IMR-90 (cell line): ENCODE results near the gene PLEKHA4. TPM values are rescaled to one million over a fixed set of nuclear protein-coding genes. Genes with fewer than 3 reads are reported as not detected.

Source experiments
- ATAC-seq: fragments of 200-7000 bp; cut with Tn5 transposase; 2 replicates; pipeline ENCODE4 v1.9.1; 2020; ENCODE audit warnings: low read depth, mild to moderate bottlenecking, moderate library complexity
- BruUV-seq: library from RNA; stranded (reverse); fragments of 400-500 nt; replicated peaks from 2 replicates; lab custom pipeline; 2021; lab: Mats Ljungman, UMichigan
- CTCF ChIA-PET: fragments of 300-600 bp; formaldehyde crosslinking; extraction: SDS; loops from one replicate; lab custom pipeline; 2021; ENCODE audit warnings: antibody characterized with exemption; lab: Yijun Ruan, JAX
- POLR2A ChIA-PET: fragments of 300-600 bp; sonication (Branson Sonifier 250); formaldehyde crosslinking; loops from one replicate; lab custom pipeline; 2022; ENCODE audit warnings: antibody characterized with exemption; ENCODE audit not compliant: unreplicated experiment; lab: Charles Lee
- DNase-seq: peaks from one replicate; pipeline ENCODE4 v3.0.0; 2013
- H2AFZ ChIP-seq: replicated peaks from 2 replicates; pipeline ENCODE3; 2013; ENCODE audit warnings: low read length, mild to moderate bottlenecking; ENCODE audit not compliant: poor library complexity
- H2AK5ac ChIP-seq: 2 replicates; pipeline ENCODE4 v1.6.1; 2013; ENCODE audit warnings: low read depth, low read length, inconsistent platforms
- H2AK9ac ChIP-seq: replicated peaks from 2 replicates; pipeline ENCODE3; 2013; ENCODE audit warnings: mild to moderate bottlenecking, low read depth, low read length, moderate library complexity; ENCODE audit not compliant: poor library complexity
- H2BK120ac ChIP-seq: 2 replicates; pipeline ENCODE4 v1.6.1; 2013; ENCODE audit warnings: low read depth, low read length, inconsistent platforms
- H2BK15ac ChIP-seq: 3 replicates; pipeline ENCODE4 v1.6.1; 2013; ENCODE audit warnings: low read depth, low read length, inconsistent platforms
- H2BK20ac ChIP-seq: 2 replicates; pipeline ENCODE4 v1.6.1; 2013; ENCODE audit warnings: low read depth, mild to moderate bottlenecking, inconsistent platforms, low read length, moderate library complexity
- H2BK5ac ChIP-seq: 2 replicates; pipeline ENCODE4 v1.6.1; 2013; ENCODE audit warnings: mild to moderate bottlenecking, low read depth, low read length, inconsistent platforms; ENCODE audit not compliant: poor library complexity, severe bottlenecking
- H3K14ac ChIP-seq: replicated peaks from 2 replicates; pipeline ENCODE4 v1.6.1; 2013; ENCODE audit warnings: low read depth, low read length, inconsistent platforms
- H3K18ac ChIP-seq: 2 replicates; pipeline ENCODE4 v1.6.1; 2013; ENCODE audit warnings: low read depth, low read length, control low read depth
- H3K23ac ChIP-seq: 2 replicates; pipeline ENCODE4 v1.6.1; 2013; ENCODE audit warnings: low read depth, low read length, inconsistent platforms
- H3K27ac ChIP-seq: 2 replicates; pipeline ENCODE4 v1.5.1; 2013; ENCODE audit warnings: mild to moderate bottlenecking, control low read depth, low read length; ENCODE audit not compliant: insufficient read depth
- H3K27me3 ChIP-seq: 2 replicates; pipeline ENCODE4 v1.6.1; 2013; ENCODE audit warnings: low read length; ENCODE audit not compliant: control insufficient read depth, insufficient read depth
- H3K36me3 ChIP-seq: 2 replicates; pipeline ENCODE4 v1.6.1; 2013; ENCODE audit warnings: low read length, mixed read lengths; ENCODE audit not compliant: control insufficient read depth, insufficient read depth
- H3K4ac ChIP-seq: 2 replicates; pipeline ENCODE4 v1.6.1; 2013; ENCODE audit warnings: low read depth, low read length, inconsistent platforms
- H3K4me1 ChIP-seq: 2 replicates; pipeline ENCODE4 v1.6.1; 2013; ENCODE audit warnings: low read length, mixed read lengths; ENCODE audit not compliant: control insufficient read depth, insufficient read depth
- H3K4me2 ChIP-seq: 2 replicates; pipeline ENCODE4 v1.6.1; 2013; ENCODE audit warnings: low read depth, mild to moderate bottlenecking, control low read depth, low read length, moderate library complexity
- H3K4me3 ChIP-seq: 2 replicates; pipeline ENCODE4 v1.5.1; 2013; ENCODE audit warnings: low read depth, mild to moderate bottlenecking, control low read depth, low read length, moderate library complexity; ENCODE audit not compliant: insufficient read depth
- H3K56ac ChIP-seq: 2 replicates; pipeline ENCODE4 v1.6.1; 2013; ENCODE audit warnings: low read length, inconsistent platforms; ENCODE audit not compliant: insufficient read depth; ENCODE audit errors: extremely low read depth
- H3K79me1 ChIP-seq, 2 experiments: 2 replicates each; pipeline ENCODE4 v1.6.1; 2013; ENCODE audit warnings: low read length in 2 of 2, inconsistent platforms in 1 of 2, low read depth in 1 of 2
- H3K9ac ChIP-seq: 2 replicates; pipeline ENCODE4 v1.6.1; 2013; ENCODE audit warnings: low read depth, low read length, control low read depth
- H3K9me1 ChIP-seq: 2 replicates; pipeline ENCODE4 v1.6.1; 2013; ENCODE audit warnings: low read length, inconsistent platforms; ENCODE audit not compliant: insufficient read depth
- H3K9me3 ChIP-seq: 2 replicates; pipeline ENCODE4 v1.6.1; 2013; ENCODE audit warnings: low read length; ENCODE audit not compliant: control insufficient read depth, insufficient read depth
- H4K20me1 ChIP-seq: 2 replicates; pipeline ENCODE4 v1.6.1; 2013; ENCODE audit warnings: low read length, inconsistent platforms; ENCODE audit not compliant: insufficient read depth
- H4K5ac ChIP-seq: 2 replicates; pipeline ENCODE4 v1.6.1; 2013; ENCODE audit warnings: mild to moderate bottlenecking, low read depth, low read length, control low read depth
- H4K8ac ChIP-seq, 2 experiments: 2 replicates each; pipeline ENCODE4 v1.6.1; 2013; ENCODE audit warnings: low read depth in 2 of 2, low read length in 2 of 2, control low read depth in 1 of 2, inconsistent platforms in 1 of 2
- H4K91ac ChIP-seq: 2 replicates; pipeline ENCODE4 v1.6.1; 2013; ENCODE audit warnings: low read depth, low read length, inconsistent platforms; ENCODE audit not compliant: insufficient read depth
- BHLHE40 ChIP-seq: fragments of 150-350 bp; IDR thresholded peaks from 2 replicates; pipeline ENCODE4 v1.6.1; 2016; ENCODE audit warnings: mild to moderate bottlenecking, low read depth, low read length
- RAD21 ChIP-seq: IDR thresholded peaks from 2 replicates; pipeline ENCODE4 v1.6.1; 2012; ENCODE audit warnings: low read length, improper control_type of control experiment
- WGBS, 2 experiments: methylation state at CpG; one replicate each; pipeline versions ENCODE4 v1.1.5 to v1.1.7; 2013; ENCODE audit warnings: missing lambda C conversion rate in 2 of 2; ENCODE audit not compliant: insufficient read length in 1 of 2; ENCODE audit errors: extremely low coverage in 2 of 2; 5-methylcytosine and 5-hydroxymethylcytosine counted together
- dilution Hi-C: fragments of 300-500 bp; cut with HindIII; formaldehyde crosslinking; loops from one replicate; pipeline ENCODE4 v1.14.3; 2018; ENCODE audit warnings: low sequenced_read_pairs; ENCODE audit not compliant: unreplicated experiment
- in situ Hi-C: fragments of 300-500 bp; cut with MboI; formaldehyde crosslinking; loops from 3 replicates; pipeline ENCODE4 v1.14.3; 2019; ENCODE audit warnings: low sequenced_read_pairs, inconsistent platforms, mixed read lengths
- intact Hi-C: fragments of 100-400 bp; cut with micrococcal nuclease; formaldehyde crosslinking; loops from 2 replicates; pipeline ENCODE4 v1.10.0; 2022
- polyA plus RNA-seq, 3 experiments: library from polyadenylated mRNA; depleted of rRNA; stranded (reverse); fragments of >200 nt; gene quantifications; 2 replicates each; pipeline ENCODE4 v1.2.3, GENCODE V29; 2012; ENCODE audit warnings: low replicate concordance in 1 of 3
- total RNA-seq: library from RNA; depleted of rRNA; stranded (reverse); fragments of >200 nt; gene quantifications from 2 replicates; pipeline ENCODE4 v1.2.3, GENCODE V29; 2012

The PLEKHA4 gene
- total and polyA plus RNA-seq, 2 of the 4 experiments (the other 2 are of a cell fraction) = 4.5 to 14.4 TPM

DNA sequence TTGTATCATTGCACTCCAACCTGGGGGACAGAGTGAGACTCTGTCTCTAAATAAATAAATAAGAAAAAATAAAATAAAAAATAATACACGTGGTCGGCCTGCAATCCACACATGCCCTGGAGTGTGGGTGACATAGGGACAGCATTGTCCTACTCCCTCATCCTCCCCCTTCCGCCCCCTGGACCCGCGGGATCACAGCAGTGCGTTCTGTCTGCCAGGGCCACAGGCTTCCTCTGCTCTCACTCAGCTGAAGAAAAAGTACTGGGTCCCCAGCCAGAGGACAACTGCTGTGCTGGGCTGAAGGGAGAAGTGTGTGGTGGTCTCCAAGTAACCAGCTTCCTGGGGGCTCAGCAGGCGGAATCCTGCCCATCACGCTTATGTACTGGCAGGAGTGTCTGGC is 63.9 kb downstream of the PLEKHA4 start:
- no peak for DNase-seq
- no CpG with 5 or more reads among the region's 8 CpGs for WGBS, 2 experiments
- Histone ChIP-seq H3K9me1 (no peaks in the 10 kb centered on the region; the same call in 1 of the 2 replicates), H3K27me3 (no peaks in the 10 kb centered on the region), H4K5ac (no peak overlapping the region), H4K8ac (no peak overlapping the region), H4K20me1 (no peaks in the 10 kb centered on the region), H3K4me3 (no peak overlapping the region), H2AK9ac (peak overlapping the region; percentile 61), H3K36me3 (no peaks in the 10 kb centered on the region; the same call in 1 of the 2 replicates), H4K91ac (no peak overlapping the region), H3K27ac (no peak overlapping the region), H3K9me3 (no peaks in the 10 kb centered on the region), H3K4me1 (no peaks in the 10 kb centered on the region; the same call in none of the 2 replicates), H3K56ac (no peak overlapping the region), H3K4ac (no peak overlapping the region), H2BK120ac (no peak overlapping the region), H3K79me1 (peaks cover 0 to 11% of the 10 kb centered on the region in 2 experiments; a peak in 1 of 4 replicates), H2AK5ac (no peak overlapping the region), H3K4me2 (no peak overlapping the region), H3K23ac (no peak overlapping the region), H3K9ac (no peak overlapping the region), H3K18ac (no peak overlapping the region), H2BK15ac (no peak overlapping the region), H3K14ac (no peak overlapping the region), H2BK20ac (no peak overlapping the region), H2BK5ac (no peak overlapping the region), H2AFZ (no peak overlapping the region)
- no peak for TF ChIP-seq RAD21
- no peak for TF ChIP-seq BHLHE40
- dilution Hi-C loops = loop anchor here (10.0 kb wide), 1 partner anchor 50 kb away; no protein-coding TSS in a partner anchor
- ATAC-seq = no peak
- no TSS peak for BruUV-seq
- ChIA-PET POLR2A (no interaction called here), CTCF (no interaction called here)
- in situ Hi-C loops = no loop called here
- intact Hi-C loops = no loop called here
